GM10847 (cell line): ENCODE results near the gene AFTPH.

Experiments used
- POLR2A ChIP-seq: IDR thresholded peaks from 2 replicates; pipeline ENCODE4 v1.6.1; 2011; ENCODE audit not compliant: insufficient read length; ENCODE audit errors: extremely low read depth

Gene AFTPH

DNA sequence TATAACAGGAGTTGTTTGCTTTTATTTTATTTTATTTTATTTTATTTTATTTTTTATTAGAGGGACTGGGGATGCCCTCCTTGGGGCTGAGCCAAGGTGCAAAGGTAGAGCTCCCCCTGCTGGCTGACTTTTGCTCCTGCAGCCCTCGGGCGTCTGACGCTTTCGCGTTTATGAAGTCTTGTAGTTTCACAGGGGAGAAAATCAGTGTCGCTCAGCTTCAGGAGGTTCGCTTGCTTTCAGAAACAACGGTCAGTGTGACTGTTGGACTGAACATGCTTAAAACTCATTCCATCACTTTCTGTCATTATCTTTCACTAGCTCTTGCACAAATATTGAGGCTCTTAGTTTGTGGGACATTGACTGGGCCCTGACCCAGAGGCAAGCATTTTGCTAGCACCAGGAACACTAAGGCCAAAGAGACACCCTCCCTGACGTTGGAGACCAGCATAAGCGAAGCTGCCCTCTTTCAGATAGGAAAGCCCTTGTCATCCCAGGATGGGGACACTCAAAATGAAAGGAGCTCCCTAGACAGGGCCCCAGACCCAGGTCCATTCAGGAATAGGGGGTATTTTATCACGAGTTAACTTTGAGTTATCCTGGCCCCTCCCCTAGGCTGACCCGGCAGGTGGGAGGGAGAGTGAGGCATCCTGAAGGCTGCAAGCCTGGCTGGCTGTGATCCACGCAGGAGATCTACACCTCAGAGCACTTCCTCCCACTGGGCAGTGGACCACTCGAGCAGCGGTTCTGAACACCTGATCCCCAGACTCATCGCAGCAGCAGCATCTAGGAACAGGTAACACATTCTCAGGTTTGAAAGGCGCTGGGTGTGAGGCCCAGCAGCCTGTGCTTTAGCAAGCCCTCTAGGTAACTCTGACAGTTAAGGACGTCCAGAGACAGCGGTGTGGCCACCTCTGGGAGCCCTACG, 35.8 kb upstream of the AFTPH start:
- TF ChIP-seq POLR2A, result no peak

DNA sequence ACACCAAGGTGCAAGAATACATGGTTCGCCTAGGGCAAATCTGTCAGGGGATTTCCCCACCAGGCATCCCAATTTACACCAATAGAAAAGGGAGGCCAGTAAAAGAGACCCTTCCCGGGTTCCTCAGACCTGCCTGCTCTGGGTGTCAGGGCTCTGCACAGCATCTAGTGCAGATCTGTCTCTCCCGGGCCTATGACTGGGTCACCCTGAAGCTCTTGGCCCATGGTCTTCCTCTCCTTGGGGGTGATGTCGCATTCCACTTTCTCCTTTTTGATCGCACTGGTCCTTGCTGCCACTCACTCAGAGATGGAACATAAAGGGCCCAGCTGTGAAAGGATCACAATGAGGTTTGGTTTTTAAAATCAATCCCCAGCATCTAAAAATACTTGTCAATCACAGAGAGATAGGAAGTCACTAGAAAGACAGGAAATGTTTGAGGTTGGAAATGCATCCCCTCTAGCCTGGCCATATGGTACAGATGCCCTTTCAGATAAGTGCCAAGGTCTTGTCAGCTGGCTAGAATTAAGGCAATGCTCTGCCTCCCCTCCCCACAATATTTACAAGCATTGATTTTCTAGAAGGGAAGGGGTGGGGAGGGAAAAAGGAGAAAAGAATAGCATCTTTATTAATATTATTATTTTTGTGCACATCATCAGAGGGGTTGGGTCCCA, 34.9 kb upstream of the AFTPH start:
- no peak for TF ChIP-seq POLR2A

DNA sequence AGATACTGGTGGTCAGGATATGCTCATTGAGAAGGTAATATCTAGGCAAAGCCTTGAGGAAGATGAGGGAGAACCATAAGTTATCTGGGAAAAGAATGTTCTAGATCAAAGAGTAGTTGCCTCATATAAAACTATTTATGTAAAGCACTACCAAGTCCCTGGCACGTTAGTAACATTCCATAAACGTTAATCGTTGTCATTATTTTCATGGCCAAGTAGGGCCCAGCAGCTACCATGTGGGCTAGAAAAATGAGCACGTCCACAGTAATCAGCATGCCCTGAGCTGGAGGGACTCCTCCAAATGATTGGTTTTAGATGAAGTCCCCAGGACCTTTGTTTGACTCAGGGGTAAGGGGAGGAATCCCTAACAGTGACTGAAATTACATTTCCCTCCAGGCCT, 32.7 kb upstream of the AFTPH start:
- no peak for TF ChIP-seq POLR2A

DNA sequence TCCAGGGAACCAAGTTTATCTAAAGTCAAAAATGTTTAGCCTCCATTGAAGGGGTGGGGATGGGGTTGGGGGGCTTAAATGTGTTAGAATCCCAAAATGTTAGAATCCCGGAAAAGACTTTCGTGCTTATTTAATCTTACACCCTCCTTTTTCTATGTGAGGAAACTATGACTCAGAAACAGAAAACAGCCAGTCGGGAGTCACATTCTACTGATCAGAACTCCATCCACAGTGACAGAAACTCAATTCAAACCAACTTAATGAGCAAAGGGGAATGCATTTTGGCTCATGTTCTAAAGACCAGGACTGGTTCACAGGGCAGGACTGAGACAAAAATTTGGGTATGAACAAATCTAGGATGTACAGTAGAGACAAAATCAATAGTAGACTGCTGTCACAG, 31.9 kb upstream of the AFTPH start:
- no peak for TF ChIP-seq POLR2A

DNA sequence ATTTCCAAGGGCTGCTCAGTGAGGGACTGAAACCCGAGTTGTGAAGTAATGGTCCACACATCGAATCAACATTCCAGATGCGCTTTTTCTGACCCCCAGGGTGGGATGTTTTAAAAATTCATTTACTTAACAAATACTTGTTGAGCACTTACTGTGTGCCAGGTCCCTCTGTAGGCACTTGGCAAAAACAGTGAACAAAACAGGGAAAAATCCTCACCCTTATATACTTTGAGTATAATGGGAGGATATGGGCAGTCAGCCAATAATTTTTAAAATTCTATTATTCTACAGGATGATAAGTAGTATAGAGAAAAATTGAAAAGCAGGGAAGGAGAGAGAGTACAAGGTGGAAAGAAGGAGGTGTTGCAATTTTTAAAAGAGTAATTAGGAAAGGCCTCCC, 31.3 kb upstream of the AFTPH start:
- no peak for TF ChIP-seq POLR2A

DNA sequence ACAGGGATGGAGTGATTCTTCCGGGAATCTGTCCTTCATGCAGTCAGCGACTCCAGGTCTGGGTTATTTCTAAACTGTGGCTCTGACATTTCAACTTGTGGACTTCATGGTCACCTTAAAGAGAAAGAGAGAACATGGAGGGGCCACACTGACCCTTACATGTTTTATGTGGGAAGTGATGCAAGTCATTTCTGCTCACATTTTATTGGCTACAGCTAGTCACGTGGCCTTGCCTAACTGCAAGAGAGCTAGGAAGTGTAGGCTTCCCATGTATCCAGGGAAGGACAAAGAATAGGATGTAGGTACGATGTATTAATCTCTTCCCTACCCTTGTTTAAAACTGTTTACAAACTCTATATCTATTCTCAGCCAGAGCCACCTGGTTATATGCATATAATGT, 30.3 kb upstream of the AFTPH start:
- no peak for TF ChIP-seq POLR2A

DNA sequence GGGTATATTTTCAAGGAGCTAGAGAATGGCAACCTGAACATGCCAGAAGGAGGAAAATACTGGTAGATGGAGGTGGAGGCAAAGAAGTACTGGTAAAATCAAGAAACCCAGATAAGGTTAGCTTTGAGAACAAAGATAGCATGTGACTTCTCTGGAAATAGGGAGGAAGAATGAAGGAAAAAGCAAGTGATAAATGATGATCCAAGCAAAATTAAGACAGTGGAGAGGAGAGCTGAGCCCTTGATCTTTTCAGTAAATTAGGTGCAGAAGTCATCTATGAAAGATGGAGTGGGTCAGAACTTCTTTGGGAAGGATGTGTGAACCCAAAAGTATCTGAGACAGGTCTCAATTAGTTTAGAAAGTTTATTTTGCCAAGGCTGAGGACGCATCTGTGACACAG, 25.7 kb upstream of the AFTPH start:
- TF ChIP-seq POLR2A, result no peak

DNA sequence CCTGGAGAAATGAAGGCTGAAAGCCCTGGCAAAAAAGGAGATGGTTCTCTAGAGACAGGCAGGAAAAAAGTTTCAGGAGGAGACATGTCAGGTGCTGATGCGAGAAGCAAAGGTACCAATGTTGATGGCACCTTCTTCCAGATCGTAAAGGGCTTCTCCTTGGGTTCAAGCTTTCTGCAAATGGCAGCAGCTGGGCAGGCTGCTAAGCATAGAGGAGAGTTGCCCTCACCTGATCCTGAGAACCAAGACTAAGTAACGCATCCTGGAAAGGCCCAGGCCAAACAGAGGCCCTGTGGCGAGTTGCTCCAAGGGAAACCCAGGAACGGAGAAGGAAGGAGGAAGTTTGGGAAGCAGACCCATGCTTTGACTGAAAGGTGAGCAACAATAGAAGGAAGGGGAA, 23.6 kb upstream of the AFTPH start:
- TF ChIP-seq POLR2A, result no peak

DNA sequence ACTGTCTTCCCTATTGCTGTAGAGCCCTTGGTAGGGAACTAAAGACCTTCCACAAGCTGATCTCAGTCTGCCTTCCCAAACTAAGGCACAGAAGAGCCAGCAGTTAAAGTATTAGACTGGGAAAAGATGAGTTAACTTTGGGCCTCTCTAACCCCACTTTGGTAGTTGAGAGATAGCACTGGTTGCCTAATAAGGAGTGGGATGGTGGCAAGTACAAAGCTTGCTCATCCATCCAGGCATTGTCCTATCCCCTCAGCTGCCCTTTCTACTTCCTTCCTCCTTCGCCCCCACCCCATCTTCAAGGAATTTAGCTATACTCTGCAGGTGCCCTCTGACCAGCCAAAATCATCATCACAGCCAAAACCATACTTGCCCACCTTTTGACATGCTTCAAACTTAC, 22.2 kb upstream of the AFTPH start:
- TF ChIP-seq POLR2A, result no peak

DNA sequence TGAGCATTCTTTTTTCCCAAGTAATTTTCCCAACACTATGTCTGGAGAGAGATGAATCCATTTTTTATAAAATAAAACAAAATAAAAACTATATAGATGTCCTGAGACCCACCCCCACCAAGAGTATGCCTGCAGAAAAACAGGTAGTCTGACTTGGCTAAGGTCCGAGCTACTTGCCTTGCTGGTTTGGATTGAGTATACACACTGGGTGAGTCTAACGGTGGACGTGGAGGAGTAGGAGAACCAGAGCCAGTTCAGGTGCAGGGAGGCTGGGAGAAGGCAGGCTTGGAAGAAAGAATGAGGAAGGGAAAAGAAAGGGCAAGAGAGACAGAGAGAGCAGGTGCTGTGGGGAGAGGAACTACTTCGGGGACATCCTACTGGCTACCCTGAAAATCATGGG, 21.3 kb upstream of the AFTPH start:
- no peak for TF ChIP-seq POLR2A

DNA sequence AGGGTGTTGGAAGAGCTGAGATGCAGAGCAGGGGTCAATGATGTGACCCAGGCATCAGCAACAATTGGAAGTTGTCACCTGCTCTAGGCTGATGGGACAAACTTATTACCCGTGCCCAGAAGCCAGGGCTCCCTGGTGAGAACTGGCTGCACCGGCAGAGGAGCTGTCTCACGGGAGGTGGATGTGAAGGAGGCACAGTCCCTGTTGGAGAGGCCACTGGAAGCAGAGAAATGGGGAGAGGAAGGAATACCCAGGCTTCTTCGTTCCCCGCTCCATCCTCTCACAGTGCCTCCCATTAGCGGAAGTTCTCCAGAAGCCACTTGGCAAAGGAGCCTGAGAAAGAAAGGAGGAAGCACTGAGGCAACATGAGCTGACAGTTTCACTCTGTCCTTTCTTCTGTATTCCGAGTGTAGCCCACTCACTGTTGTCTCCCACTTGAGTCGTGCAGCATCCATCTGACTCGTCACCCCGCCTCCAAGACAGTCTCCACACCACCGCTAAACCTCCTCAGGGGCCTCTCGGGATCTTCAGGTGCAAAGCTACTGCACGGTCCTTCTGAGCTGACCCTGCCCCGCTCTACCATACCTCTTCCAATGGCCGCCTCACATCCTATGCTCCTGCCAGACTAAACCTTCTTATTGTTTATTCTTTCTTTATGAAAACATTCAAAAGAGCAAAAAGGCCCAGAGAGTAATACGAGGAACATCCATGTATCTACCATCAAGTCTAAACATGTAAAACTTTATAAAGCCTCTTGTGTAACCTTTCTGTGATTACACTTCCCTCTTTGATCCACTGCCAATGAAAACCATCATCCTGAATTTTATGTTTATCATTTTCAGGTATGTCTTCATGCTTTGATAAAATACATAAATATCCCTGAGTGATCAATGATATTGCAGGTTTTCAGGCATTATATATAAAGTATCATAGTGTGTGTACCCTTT, 19.1 kb upstream of the AFTPH start:
- no peak for TF ChIP-seq POLR2A

DNA sequence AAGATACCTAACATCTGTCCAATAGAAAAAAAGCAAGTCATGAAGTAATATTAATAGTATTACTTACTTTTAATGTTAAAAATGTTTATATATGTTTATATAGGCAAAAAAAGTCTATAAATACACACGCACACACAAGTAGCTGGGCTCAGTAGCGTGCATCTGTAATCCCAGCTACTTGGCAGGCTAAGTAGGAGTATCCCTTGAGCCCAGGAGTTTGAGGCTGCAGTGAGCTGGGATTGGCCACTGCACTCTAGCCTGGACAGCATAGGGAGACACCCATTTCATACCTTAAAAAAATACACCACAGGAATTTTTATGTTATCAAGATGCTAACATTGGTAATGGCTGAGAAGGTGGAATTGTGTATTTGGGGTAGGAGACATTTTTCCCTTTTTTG, 17.4 kb upstream of the AFTPH start:
- no peak for TF ChIP-seq POLR2A

DNA sequence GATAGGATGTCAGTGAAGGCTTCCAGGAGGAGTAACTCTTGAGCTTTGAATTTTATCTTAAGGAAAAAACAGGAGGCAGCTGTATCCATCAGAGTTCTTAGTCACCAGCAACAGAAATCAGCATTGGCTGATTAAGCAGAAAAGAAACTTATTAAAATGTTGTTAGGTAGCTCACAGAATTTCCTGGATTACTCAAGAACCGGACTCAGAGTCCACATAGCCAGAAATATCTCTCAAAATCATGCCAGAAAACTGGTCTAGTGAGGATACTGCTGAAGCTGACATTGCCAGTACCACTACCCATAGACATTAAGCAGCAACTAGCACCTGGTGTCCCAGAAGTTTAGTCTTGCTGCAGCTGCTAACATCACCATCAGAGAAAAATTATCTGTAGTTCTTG, 10.1 kb upstream of the AFTPH start:
- TF ChIP-seq POLR2A, result no peak

DNA sequence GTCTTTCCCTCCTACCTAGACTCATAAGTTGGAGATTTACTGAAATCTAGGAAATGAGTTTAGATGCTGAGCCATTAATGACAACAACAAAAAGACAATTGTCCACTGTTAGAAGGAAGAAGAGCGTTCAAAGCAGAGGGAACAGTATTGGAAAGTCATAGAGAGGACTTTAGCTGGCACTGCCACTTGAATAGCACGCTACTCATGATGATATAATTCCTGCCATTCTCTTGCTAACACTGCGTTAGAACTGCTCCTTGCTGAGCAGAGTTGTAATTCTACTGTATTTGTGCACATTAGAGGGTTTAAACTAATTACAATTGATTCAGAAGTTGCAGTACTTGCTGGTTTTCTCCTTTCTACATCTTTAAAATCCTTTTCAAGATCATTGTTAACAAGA, 9.0 kb upstream of the AFTPH start:
- no peak for TF ChIP-seq POLR2A
